Measurements from ENCODE around the gene CNTNAP4.

- no peak for TF ChIP-seq CTCF (IDR thresholded peaks at IDR 0.05)
- no peak for TF ChIP-seq TP53 (CRISPR knock-in tag; IDR thresholded peaks at IDR 0.05)
- TF ChIP-seq FOXJ3 (CRISPR knock-in tag; IDR thresholded peaks at IDR 0.05; ENCODE audit: borderline replicate concordance) = no peak
- TF ChIP-seq RORB (CRISPR knock-in tag; IDR thresholded peaks at IDR 0.05) = no peak
Observed at GRCh38 chr16:76343769-76344168, 66.6 kb downstream of the CNTNAP4 start.

Data from WTC11 (cell line).